Measurements from ENCODE around the gene CSF2.
A peak's percentile ranks its signal among the peaks of the same experiment; 100 is the strongest.

The CSF2 gene

GRCh38 chr5:132049093-132049492 is 24.5 kb upstream of the CSF2 start:
- Mint-ChIP-seq H3K9me3 (no peaks in the 10 kb centered on the region), H3K27ac (no peak overlapping the region), H3K27me3 (no peaks in the 10 kb centered on the region), H3K4me1 (ENCODE audit: low read depth in 2 of 2) (peaks cover 5 to 13% of the 10 kb centered on the region in 2 donors), H3K4me3 (no peak overlapping the region), H3K36me3 (ENCODE audit: insufficient read depth) (no peaks in the 10 kb centered on the region)
- no peak for ATAC-seq (replicated peaks)
- no peak for DNase-seq

- DNase-seq, result no peak
- no peaks in the 10 kb centered on the region for H3K9me3 Mint-ChIP-seq
- H3K4me1 Mint-ChIP-seq (ENCODE audit: low read depth in 2 of 2), result peaks cover 5 to 17% of the 10 kb centered on the region in 2 donors
- H3K27me3 Mint-ChIP-seq, result no peaks in the 10 kb centered on the region
- H3K4me3 Mint-ChIP-seq, result no peak overlapping the region
- ATAC-seq (replicated peaks), result no peak
- H3K36me3 Mint-ChIP-seq (ENCODE audit: insufficient read depth), result peaks cover 2% of the 10 kb centered on the region
- H3K27ac Mint-ChIP-seq, result no peak overlapping the region
Observed at GRCh38 chr5:132049559-132049958, 24.0 kb upstream of the CSF2 start.

GRCh38 chr5:132050136-132050535 is 23.5 kb upstream of the CSF2 start:
- no peak for DNase-seq
- no peak overlapping the region for H3K27ac Mint-ChIP-seq
- H3K36me3 Mint-ChIP-seq (ENCODE audit: insufficient read depth), result peaks cover 4% of the 10 kb centered on the region
- H3K9me3 Mint-ChIP-seq, result no peaks in the 10 kb centered on the region
- no peak overlapping the region for H3K4me3 Mint-ChIP-seq
- peaks cover 5 to 23% of the 10 kb centered on the region in 2 donors for H3K4me1 Mint-ChIP-seq (ENCODE audit: low read depth in 2 of 2)
- no peaks in the 10 kb centered on the region for H3K27me3 Mint-ChIP-seq
- ATAC-seq (replicated peaks), result no peak

- DNase-seq, result no peak
Observed at GRCh38 chr5:132050661-132051552, 22.7 kb upstream of the CSF2 start.

GRCh38 chr5:132052520-132052919 is 21.1 kb upstream of the CSF2 start:
- Mint-ChIP-seq H3K27ac (no peak overlapping the region), H3K27me3 (no peaks in the 10 kb centered on the region), H3K36me3 (ENCODE audit: insufficient read depth) (peaks cover 17% of the 10 kb centered on the region), H3K4me3 (no peak overlapping the region), H3K4me1 (ENCODE audit: low read depth in 2 of 2) (peaks cover 10 to 43% of the 10 kb centered on the region in 2 donors), H3K9me3 (no peaks in the 10 kb centered on the region)
- ATAC-seq (replicated peaks) (no peak), DNase-seq (no peak)

More at GRCh38 chr5:132050661-132051552, 22.7 kb upstream of the CSF2 start:
- H3K4me3 Mint-ChIP-seq, result no peak overlapping the region
- ATAC-seq (replicated peaks), result no peak
- no peak overlapping the region for H3K27ac Mint-ChIP-seq
- peaks cover 8 to 29% of the 10 kb centered on the region in 2 donors for H3K4me1 Mint-ChIP-seq (ENCODE audit: low read depth in 2 of 2)
- peaks cover 7% of the 10 kb centered on the region for H3K36me3 Mint-ChIP-seq (ENCODE audit: insufficient read depth)
- no peaks in the 10 kb centered on the region for H3K9me3 Mint-ChIP-seq
- H3K27me3 Mint-ChIP-seq, result no peaks in the 10 kb centered on the region

GRCh38 chr5:132053483-132053882 is 20.1 kb upstream of the CSF2 start:
- H3K27ac Mint-ChIP-seq, result peak overlapping the region in 1 of 2 donors; percentile 19
- ATAC-seq (replicated peaks), result no peak
- peaks cover 10 to 48% of the 10 kb centered on the region in 2 donors for H3K4me1 Mint-ChIP-seq (ENCODE audit: low read depth in 2 of 2)
- H3K36me3 Mint-ChIP-seq (ENCODE audit: insufficient read depth), result peaks cover 17% of the 10 kb centered on the region
- no peak overlapping the region for H3K4me3 Mint-ChIP-seq
- no peak for DNase-seq
- no peaks in the 10 kb centered on the region for H3K9me3 Mint-ChIP-seq
- H3K27me3 Mint-ChIP-seq, result no peaks in the 10 kb centered on the region

GRCh38 chr5:132054031-132054696 is 19.4 kb upstream of the CSF2 start:
- Mint-ChIP-seq H3K4me3 (peak overlapping the region in 1 of 2 donors; percentile 46), H3K4me1 (ENCODE audit: low read depth in 2 of 2) (peaks cover 13 to 52% of the 10 kb centered on the region in 2 donors), H3K9me3 (no peaks in the 10 kb centered on the region), H3K36me3 (ENCODE audit: insufficient read depth) (peaks cover 17% of the 10 kb centered on the region), H3K27ac (peak overlapping the region in 1 of 2 donors; percentile 93), H3K27me3 (no peaks in the 10 kb centered on the region)
- no peak for ATAC-seq (replicated peaks)
- DNase-seq, result no peak

GRCh38 chr5:132054697-132055440 is 18.7 kb upstream of the CSF2 start:
- Mint-ChIP-seq H3K27ac (peak overlapping the region in 1 of 2 donors; percentile 93), H3K4me3 (peak overlapping the region in 1 of 2 donors; percentile 46), H3K9me3 (no peaks in the 10 kb centered on the region), H3K4me1 (ENCODE audit: low read depth in 2 of 2) (peaks cover 20 to 58% of the 10 kb centered on the region in 2 donors), H3K36me3 (ENCODE audit: insufficient read depth) (peaks cover 17% of the 10 kb centered on the region), H3K27me3 (no peaks in the 10 kb centered on the region)
- ATAC-seq (replicated peaks), result no peak
- no peak for DNase-seq

GRCh38 chr5:132055441-132055807 is 18.2 kb upstream of the CSF2 start:
- H3K9me3 Mint-ChIP-seq, result no peaks in the 10 kb centered on the region
- ATAC-seq (replicated peaks), result no peak
- H3K4me3 Mint-ChIP-seq, result peak overlapping the region; percentile 30 to 74

GRCh38 chr5:132055808-132056609 is 17.6 kb upstream of the CSF2 start:
- DNase-seq (peak; percentile 40 to 73 (median 72)), ATAC-seq (replicated peaks) (peak; percentile 78)
- peak overlapping the region; percentile 77 to 93 for H3K27ac Mint-ChIP-seq
- no peaks in the 10 kb centered on the region for H3K27me3 Mint-ChIP-seq
- peaks cover 20 to 62% of the 10 kb centered on the region in 2 donors for H3K4me1 Mint-ChIP-seq (ENCODE audit: low read depth in 2 of 2)
- peak overlapping the region; percentile 30 to 74 for H3K4me3 Mint-ChIP-seq
- H3K36me3 Mint-ChIP-seq (ENCODE audit: insufficient read depth), result peaks cover 17% of the 10 kb centered on the region
- no peaks in the 10 kb centered on the region for H3K9me3 Mint-ChIP-seq

More at GRCh38 chr5:132055441-132055807, 18.2 kb upstream of the CSF2 start:
- Mint-ChIP-seq H3K4me1 (ENCODE audit: low read depth in 2 of 2) (peaks cover 20 to 58% of the 10 kb centered on the region in 2 donors), H3K27ac (peak overlapping the region; percentile 77 to 93), H3K36me3 (ENCODE audit: insufficient read depth) (peaks cover 17% of the 10 kb centered on the region), H3K27me3 (no peaks in the 10 kb centered on the region)
- no peak for DNase-seq

- Mint-ChIP-seq H3K4me3 (peak overlapping the region; percentile 30 to 74), H3K27ac (peak overlapping the region; percentile 77 to 93), H3K4me1 (ENCODE audit: low read depth in 2 of 2) (peaks cover 20 to 62% of the 10 kb centered on the region in 2 donors), H3K9me3 (no peaks in the 10 kb centered on the region), H3K36me3 (ENCODE audit: insufficient read depth) (peaks cover 17% of the 10 kb centered on the region), H3K27me3 (no peaks in the 10 kb centered on the region)
- ATAC-seq (replicated peaks) (no peak), DNase-seq (no peak)
Observed at GRCh38 chr5:132056610-132057497, 16.7 kb upstream of the CSF2 start.

Data from effector memory CD8-positive, alpha-beta T cell (primary cell).